Measurements from ENCODE around the gene CHCT1.
"Not testable (repeated sequence)": the region's sequence is repeated elsewhere in the genome, so short reads cannot be mapped to it uniquely, and the experiment has no call there.

DNA sequence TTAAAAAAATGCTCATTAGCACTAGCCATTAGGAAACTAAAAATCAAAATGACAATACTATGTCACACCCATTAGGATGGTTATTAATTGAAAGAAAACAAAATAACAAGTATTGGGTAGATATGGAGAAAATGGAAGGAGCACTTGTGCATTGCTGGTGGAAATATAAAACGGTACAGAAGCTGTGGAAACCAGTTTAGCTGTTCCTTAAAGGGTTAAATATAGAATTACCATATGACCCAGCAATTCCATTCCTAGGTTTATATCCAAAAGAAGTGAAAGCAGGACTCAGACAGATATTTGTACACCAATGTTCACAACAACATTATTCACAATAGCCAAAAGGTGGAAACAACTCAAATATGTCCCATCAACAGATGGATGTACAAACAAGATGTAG lies 44.1 kb upstream of the CHCT1 start:
- TF ChIP-seq, protein P1, sequence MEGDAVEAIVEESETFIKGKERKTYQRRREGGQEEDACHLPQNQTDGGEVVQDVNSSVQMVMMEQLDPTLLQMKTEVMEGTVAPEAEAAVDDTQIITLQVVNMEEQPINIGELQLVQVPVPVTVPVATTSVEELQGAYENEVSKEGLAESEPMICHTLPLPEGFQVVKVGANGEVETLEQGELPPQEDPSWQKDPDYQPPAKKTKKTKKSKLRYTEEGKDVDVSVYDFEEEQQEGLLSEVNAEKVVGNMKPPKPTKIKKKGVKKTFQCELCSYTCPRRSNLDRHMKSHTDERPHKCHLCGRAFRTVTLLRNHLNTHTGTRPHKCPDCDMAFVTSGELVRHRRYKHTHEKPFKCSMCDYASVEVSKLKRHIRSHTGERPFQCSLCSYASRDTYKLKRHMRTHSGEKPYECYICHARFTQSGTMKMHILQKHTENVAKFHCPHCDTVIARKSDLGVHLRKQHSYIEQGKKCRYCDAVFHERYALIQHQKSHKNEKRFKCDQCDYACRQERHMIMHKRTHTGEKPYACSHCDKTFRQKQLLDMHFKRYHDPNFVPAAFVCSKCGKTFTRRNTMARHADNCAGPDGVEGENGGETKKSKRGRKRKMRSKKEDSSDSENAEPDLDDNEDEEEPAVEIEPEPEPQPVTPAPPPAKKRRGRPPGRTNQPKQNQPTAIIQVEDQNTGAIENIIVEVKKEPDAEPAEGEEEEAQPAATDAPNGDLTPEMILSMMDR (conservative IDR thresholded peaks at IDR 0.05; ENCODE audit: low read length): not testable (repeated sequence)
- not testable (repeated sequence) for TF ChIP-seq EZH2phosphoT487 (IDR thresholded peaks at IDR 0.05; ENCODE audit: borderline replicate concordance, low read depth, low read length)
